B cell (primary cell): Measurements from ENCODE around the gene CHKA.

Experiments used
- CTCF ChIP-seq: fragments of 200-600 bp; IDR thresholded peaks from one replicate; pipeline ENCODE4 v1.8.0; 2022; ENCODE audit warnings: antibody characterized with exemption, mild to moderate bottlenecking
- EZH2 ChIP-seq: IDR thresholded peaks from 2 replicates; pipeline ENCODE4 v1.6.1; 2012; ENCODE audit warnings: borderline replicate concordance, low read depth, mild to moderate bottlenecking, moderate library complexity, low read length; ENCODE audit not compliant: insufficient read depth, poor library complexity, severe bottlenecking

GRCh38 chr11:68118706-68119448 is 2.3 kb downstream of the CHKA start:
- TF ChIP-seq EZH2 (no peak), CTCF (no peak)
